ENCODE data around the gene GPATCH3.
A peak's percentile ranks its signal among the peaks of the same experiment; 100 is the strongest.
"Not testable (repeated sequence)": the region's sequence is repeated elsewhere in the genome, so short reads cannot be mapped to it uniquely, and the experiment has no call there.

Gene GPATCH3

GRCh38 chr1:26894263-26894662, 6.0 kb downstream of the GPATCH3 start:
- H3K4me1 ChIP-seq (ENCODE audit: control insufficient read depth in 2 of 2, insufficient read depth in 2 of 2, low read length in 2 of 2) = peaks cover 9 to 14% of the 10 kb centered on the region in 2 donors
- H3K9ac ChIP-seq (ENCODE audit: low read depth in 1 of 2, low read length in 2 of 2) = no peak overlapping the region
- no peak overlapping the region for H3K27ac ChIP-seq (ENCODE audit: low read depth in 2 of 2, low read length in 2 of 2)
- no peak overlapping the region for H3K4me3 ChIP-seq (ENCODE audit: low read length in 2 of 2)
- no peaks in the 10 kb centered on the region for H3K9me3 ChIP-seq (ENCODE audit: control insufficient read depth in 2 of 2, low read length in 2 of 2)
- H3K36me3 ChIP-seq (ENCODE audit: control insufficient read depth in 2 of 2, insufficient read depth in 2 of 2, low read length in 2 of 2) = peaks cover 28 to 38% of the 10 kb centered on the region in 2 donors
- no peaks in the 10 kb centered on the region for H3K27me3 ChIP-seq (ENCODE audit: control insufficient read depth in 2 of 2, insufficient read depth in 2 of 2, low read length in 2 of 2)

- Histone ChIP-seq H3K9ac (ENCODE audit: low read depth in 1 of 2, low read length in 2 of 2) (peak overlapping the region; percentile 96 to 97), H3K4me1 (ENCODE audit: control insufficient read depth in 2 of 2, insufficient read depth in 2 of 2, low read length in 2 of 2) (peaks cover 11 to 18% of the 10 kb centered on the region in 2 donors), H3K27ac (ENCODE audit: low read depth in 2 of 2, low read length in 2 of 2) (peak overlapping the region; percentile 95 to 96), H3K36me3 (ENCODE audit: control insufficient read depth in 2 of 2, insufficient read depth in 2 of 2, low read length in 2 of 2) (peaks cover 39 to 43% of the 10 kb centered on the region in 2 donors), H3K9me3 (ENCODE audit: control insufficient read depth in 2 of 2, low read length in 2 of 2) (no peaks in the 10 kb centered on the region), H3K4me3 (ENCODE audit: low read length in 2 of 2) (peak overlapping the region; percentile 90 to 91), H3K27me3 (ENCODE audit: control insufficient read depth in 2 of 2, insufficient read depth in 2 of 2, low read length in 2 of 2) (no peaks in the 10 kb centered on the region)
These were observed 9.8 kb downstream of the GPATCH3 start for GRCh38 chr1:26890467-26890796.

GRCh38 chr1:26889551-26890466, 10.5 kb downstream of the GPATCH3 start, which contains the start of gene GPN2:
Gene GPN2 (minus strand): TSS chr1:26890283. CDS start chr1:26890096, 187 bp downstream.
- Histone ChIP-seq H3K9me3 (ENCODE audit: control insufficient read depth in 2 of 2, low read length in 2 of 2) (no peaks in the 10 kb centered on the region), H3K9ac (ENCODE audit: low read depth in 1 of 2, low read length in 2 of 2) (peak within 1 kb of the TSS; percentile 96 to 97), H3K4me1 (ENCODE audit: control insufficient read depth in 2 of 2, insufficient read depth in 2 of 2, low read length in 2 of 2) (peaks cover 11 to 18% of the 10 kb centered on the region in 2 donors), H3K27ac (ENCODE audit: low read depth in 2 of 2, low read length in 2 of 2) (peak within 1 kb of the TSS; percentile 95 to 96), H3K36me3 (ENCODE audit: control insufficient read depth in 2 of 2, insufficient read depth in 2 of 2, low read length in 2 of 2) (peaks cover 45 to 49% of the 10 kb centered on the region in 2 donors), H3K4me3 (ENCODE audit: low read length in 2 of 2) (peak within 1 kb of the TSS; percentile 90 to 91), H3K27me3 (ENCODE audit: control insufficient read depth in 2 of 2, insufficient read depth in 2 of 2, low read length in 2 of 2) (no peaks in the 10 kb centered on the region)

- Histone ChIP-seq H3K4me1 (ENCODE audit: control insufficient read depth in 2 of 2, insufficient read depth in 2 of 2, low read length in 2 of 2) (peaks cover 11 to 18% of the 10 kb centered on the region in 2 donors), H3K36me3 (ENCODE audit: control insufficient read depth in 2 of 2, insufficient read depth in 2 of 2, low read length in 2 of 2) (peaks cover 48 to 52% of the 10 kb centered on the region in 2 donors), H3K27ac (ENCODE audit: low read depth in 2 of 2, low read length in 2 of 2) (no peak overlapping the region), H3K27me3 (ENCODE audit: control insufficient read depth in 2 of 2, insufficient read depth in 2 of 2, low read length in 2 of 2) (no peaks in the 10 kb centered on the region), H3K9me3 (ENCODE audit: control insufficient read depth in 2 of 2, low read length in 2 of 2) (no peaks in the 10 kb centered on the region), H3K9ac (ENCODE audit: low read depth in 1 of 2, low read length in 2 of 2) (peak overlapping the region in 1 of 2 donors; percentile 23), H3K4me3 (ENCODE audit: low read length in 2 of 2) (no peak overlapping the region)
These were observed 12.0 kb downstream of the GPATCH3 start for GRCh38 chr1:26888231-26888630.

GRCh38 chr1:26887125-26887524, 13.1 kb downstream of the GPATCH3 start:
- Histone ChIP-seq H3K36me3 (ENCODE audit: control insufficient read depth in 2 of 2, insufficient read depth in 2 of 2, low read length in 2 of 2) (peaks cover 51 to 52% of the 10 kb centered on the region in 2 donors), H3K9me3 (ENCODE audit: control insufficient read depth in 2 of 2, low read length in 2 of 2) (no peaks in the 10 kb centered on the region), H3K9ac (ENCODE audit: low read depth in 1 of 2, low read length in 2 of 2) (no peak overlapping the region), H3K27ac (ENCODE audit: low read depth in 2 of 2, low read length in 2 of 2) (no peak overlapping the region), H3K4me1 (ENCODE audit: control insufficient read depth in 2 of 2, insufficient read depth in 2 of 2, low read length in 2 of 2) (peaks cover 11 to 18% of the 10 kb centered on the region in 2 donors), H3K27me3 (ENCODE audit: control insufficient read depth in 2 of 2, insufficient read depth in 2 of 2, low read length in 2 of 2) (no peaks in the 10 kb centered on the region), H3K4me3 (ENCODE audit: low read length in 2 of 2) (no peak overlapping the region)

- Histone ChIP-seq H3K9me3 (ENCODE audit: control insufficient read depth in 2 of 2, low read length in 2 of 2) (no peaks in the 10 kb centered on the region), H3K36me3 (ENCODE audit: control insufficient read depth in 2 of 2, insufficient read depth in 2 of 2, low read length in 2 of 2) (peaks cover 54 to 55% of the 10 kb centered on the region in 2 donors), H3K4me1 (ENCODE audit: control insufficient read depth in 2 of 2, insufficient read depth in 2 of 2, low read length in 2 of 2) (peaks cover 7% of the 10 kb centered on the region in 2 donors), H3K9ac (ENCODE audit: low read depth in 1 of 2, low read length in 2 of 2) (no peak overlapping the region), H3K27me3 (ENCODE audit: control insufficient read depth in 2 of 2, insufficient read depth in 2 of 2, low read length in 2 of 2) (no peaks in the 10 kb centered on the region), H3K4me3 (ENCODE audit: low read length in 2 of 2) (no peak overlapping the region), H3K27ac (ENCODE audit: low read depth in 2 of 2, low read length in 2 of 2) (no peak overlapping the region)
These were observed 17.4 kb downstream of the GPATCH3 start for GRCh38 chr1:26882696-26883463.

- peaks cover 55 to 59% of the 10 kb centered on the region in 2 donors for H3K36me3 ChIP-seq (ENCODE audit: control insufficient read depth in 2 of 2, insufficient read depth in 2 of 2, low read length in 2 of 2)
- not testable (repeated sequence) for H3K27ac ChIP-seq (ENCODE audit: low read depth in 2 of 2, low read length in 2 of 2); H3K27me3 ChIP-seq (ENCODE audit: control insufficient read depth in 2 of 2, insufficient read depth in 2 of 2, low read length in 2 of 2); H3K9ac ChIP-seq (ENCODE audit: low read depth in 1 of 2, low read length in 2 of 2); H3K9me3 ChIP-seq (ENCODE audit: control insufficient read depth in 2 of 2, low read length in 2 of 2); H3K4me3 ChIP-seq (ENCODE audit: low read length in 2 of 2)
- H3K4me1 ChIP-seq (ENCODE audit: control insufficient read depth in 2 of 2, insufficient read depth in 2 of 2, low read length in 2 of 2) = peaks cover 14% of the 10 kb centered on the region in 2 donors
These were observed 18.7 kb downstream of the GPATCH3 start for GRCh38 chr1:26881611-26882010.

GRCh38 chr1:26879793-26880192, 20.5 kb downstream of the GPATCH3 start:
- H3K27me3 ChIP-seq (ENCODE audit: control insufficient read depth in 2 of 2, insufficient read depth in 2 of 2, low read length in 2 of 2) = no peaks in the 10 kb centered on the region
- no peak overlapping the region for H3K4me3 ChIP-seq (ENCODE audit: low read length in 2 of 2)
- H3K9me3 ChIP-seq (ENCODE audit: control insufficient read depth in 2 of 2, low read length in 2 of 2) = no peaks in the 10 kb centered on the region
- H3K36me3 ChIP-seq (ENCODE audit: control insufficient read depth in 2 of 2, insufficient read depth in 2 of 2, low read length in 2 of 2) = peaks cover 43 to 49% of the 10 kb centered on the region in 2 donors
- H3K4me1 ChIP-seq (ENCODE audit: control insufficient read depth in 2 of 2, insufficient read depth in 2 of 2, low read length in 2 of 2) = peaks cover 14% of the 10 kb centered on the region in 2 donors
- peak overlapping the region; percentile 77 to 82 for H3K27ac ChIP-seq (ENCODE audit: low read depth in 2 of 2, low read length in 2 of 2)
- H3K9ac ChIP-seq (ENCODE audit: low read depth in 1 of 2, low read length in 2 of 2) = peak overlapping the region in 1 of 2 donors; percentile 41

GRCh38 chr1:26877326-26877725, 22.9 kb downstream of the GPATCH3 start:
- no peak overlapping the region for H3K4me3 ChIP-seq (ENCODE audit: low read length in 2 of 2)
- no peak overlapping the region for H3K27ac ChIP-seq (ENCODE audit: low read depth in 2 of 2, low read length in 2 of 2)
- H3K27me3 ChIP-seq (ENCODE audit: control insufficient read depth in 2 of 2, insufficient read depth in 2 of 2, low read length in 2 of 2) = no peaks in the 10 kb centered on the region
- H3K36me3 ChIP-seq (ENCODE audit: control insufficient read depth in 2 of 2, insufficient read depth in 2 of 2, low read length in 2 of 2) = peaks cover 20 to 27% of the 10 kb centered on the region in 2 donors
- H3K9me3 ChIP-seq (ENCODE audit: control insufficient read depth in 2 of 2, low read length in 2 of 2) = no peaks in the 10 kb centered on the region
- peak overlapping the region in 1 of 2 donors; percentile 3 for H3K9ac ChIP-seq (ENCODE audit: low read depth in 1 of 2, low read length in 2 of 2)
- peaks cover 14% of the 10 kb centered on the region in 2 donors for H3K4me1 ChIP-seq (ENCODE audit: control insufficient read depth in 2 of 2, insufficient read depth in 2 of 2, low read length in 2 of 2)

- Histone ChIP-seq H3K27me3 (ENCODE audit: control insufficient read depth in 2 of 2, insufficient read depth in 2 of 2, low read length in 2 of 2) (no peaks in the 10 kb centered on the region), H3K4me1 (ENCODE audit: control insufficient read depth in 2 of 2, insufficient read depth in 2 of 2, low read length in 2 of 2) (peaks cover 12 to 14% of the 10 kb centered on the region in 2 donors), H3K9me3 (ENCODE audit: control insufficient read depth in 2 of 2, low read length in 2 of 2) (no peaks in the 10 kb centered on the region), H3K36me3 (ENCODE audit: control insufficient read depth in 2 of 2, insufficient read depth in 2 of 2, low read length in 2 of 2) (peaks cover 13 to 15% of the 10 kb centered on the region in 2 donors), H3K4me3 (ENCODE audit: low read length in 2 of 2) (no peak overlapping the region), H3K27ac (ENCODE audit: low read depth in 2 of 2, low read length in 2 of 2) (no peak overlapping the region), H3K9ac (ENCODE audit: low read depth in 1 of 2, low read length in 2 of 2) (no peak overlapping the region)
These were observed 25.4 kb downstream of the GPATCH3 start for GRCh38 chr1:26874896-26875295.

All from mucosa of rectum (tissue), 2 donors.